A549 (cell line): Measurements from ENCODE around the gene CSAG2.
"Not testable (repeated sequence)": the region's sequence is repeated elsewhere in the genome, so short reads cannot be mapped to it uniquely, and the experiment has no call there.

Source experiments
- BHLHE40 ChIP-seq: IDR thresholded peaks from 2 replicates; pipeline ENCODE4 v1.6.1; 2012; ENCODE audit warnings: low read depth, low read length, inconsistent platforms
- EP300 ChIP-seq, 2 experiments: fragments of >200 bp; sonication (Bioruptor Twin); formaldehyde crosslinking; IDR thresholded peaks; 2 replicates in 1 of 2; 3 replicates in 1 of 2; pipeline ENCODE4 v1.6.1; 2016 to 2017
- POLR2A ChIP-seq: IDR thresholded peaks from 2 replicates; pipeline ENCODE4 v1.6.1; 2012; ENCODE audit warnings: mild to moderate bottlenecking, low read length
- ZFP36 ChIP-seq: fragments of 450-650 bp; IDR thresholded peaks from 2 replicates; pipeline ENCODE4 v1.6.1; 2014; ENCODE audit warnings: borderline replicate concordance; ENCODE audit not compliant: partially characterized antibody
- TF ChIP-seq, protein P1 (sequence below): fragments of >200 bp; sonication (Bioruptor Twin); formaldehyde crosslinking; IDR thresholded peaks from 3 replicates; pipeline ENCODE4 v1.5.1; 2016
- TF ChIP-seq, protein P2 (sequence below): fragments of 450-650 bp; IDR thresholded peaks from 2 replicates; pipeline ENCODE4 v1.6.1; 2014; ENCODE audit warnings: antibody characterized with exemption

DNA sequence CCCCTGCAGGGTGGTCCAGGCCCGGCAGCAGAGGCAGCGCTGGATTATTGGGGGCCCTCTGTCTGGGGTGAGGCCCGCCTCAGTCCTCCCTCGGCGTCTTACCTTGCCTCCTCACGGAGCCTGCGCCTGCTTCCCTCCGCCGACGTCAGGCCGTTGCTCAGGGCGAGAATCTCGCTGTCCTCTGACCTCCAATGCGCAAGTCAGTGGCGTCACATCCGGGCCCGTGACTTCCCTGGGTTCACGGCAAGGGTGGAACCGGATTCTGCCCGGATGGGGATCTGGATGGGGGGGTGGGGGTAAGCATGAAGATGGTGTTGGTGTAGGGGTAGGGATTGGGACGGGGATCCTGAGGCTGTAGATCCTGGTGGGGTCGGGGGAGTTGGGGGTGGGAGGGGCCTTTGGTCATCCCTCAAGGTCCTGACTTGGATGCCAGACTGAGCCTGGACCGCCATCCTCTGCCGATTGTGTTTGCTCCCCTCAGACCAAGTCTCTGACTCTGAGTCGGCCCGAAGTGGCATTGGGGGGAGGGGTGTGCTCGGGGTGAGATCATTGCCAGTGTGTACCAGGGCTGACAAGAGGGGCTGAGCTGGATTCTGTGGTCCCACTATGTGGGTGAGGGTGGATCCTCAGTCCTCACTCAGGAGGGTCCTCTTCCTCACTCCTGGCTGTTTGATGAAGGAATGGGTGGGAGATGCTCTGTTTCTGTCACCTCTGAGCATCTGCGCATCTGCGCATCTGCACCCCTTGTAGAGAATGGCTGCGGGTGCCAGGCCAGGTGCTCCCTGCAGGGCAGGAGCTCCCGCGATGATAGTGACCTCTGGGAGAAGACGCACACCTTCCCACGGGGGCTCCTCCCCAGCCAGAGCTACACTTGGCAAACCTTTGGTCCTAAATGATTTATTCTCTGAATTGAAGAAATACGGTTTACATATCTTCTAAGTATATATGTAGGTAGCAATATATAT is 44.9 kb upstream of the CSAG2 start, which contains the start of gene MAGEA2:
- TF ChIP-seq, protein P1, sequence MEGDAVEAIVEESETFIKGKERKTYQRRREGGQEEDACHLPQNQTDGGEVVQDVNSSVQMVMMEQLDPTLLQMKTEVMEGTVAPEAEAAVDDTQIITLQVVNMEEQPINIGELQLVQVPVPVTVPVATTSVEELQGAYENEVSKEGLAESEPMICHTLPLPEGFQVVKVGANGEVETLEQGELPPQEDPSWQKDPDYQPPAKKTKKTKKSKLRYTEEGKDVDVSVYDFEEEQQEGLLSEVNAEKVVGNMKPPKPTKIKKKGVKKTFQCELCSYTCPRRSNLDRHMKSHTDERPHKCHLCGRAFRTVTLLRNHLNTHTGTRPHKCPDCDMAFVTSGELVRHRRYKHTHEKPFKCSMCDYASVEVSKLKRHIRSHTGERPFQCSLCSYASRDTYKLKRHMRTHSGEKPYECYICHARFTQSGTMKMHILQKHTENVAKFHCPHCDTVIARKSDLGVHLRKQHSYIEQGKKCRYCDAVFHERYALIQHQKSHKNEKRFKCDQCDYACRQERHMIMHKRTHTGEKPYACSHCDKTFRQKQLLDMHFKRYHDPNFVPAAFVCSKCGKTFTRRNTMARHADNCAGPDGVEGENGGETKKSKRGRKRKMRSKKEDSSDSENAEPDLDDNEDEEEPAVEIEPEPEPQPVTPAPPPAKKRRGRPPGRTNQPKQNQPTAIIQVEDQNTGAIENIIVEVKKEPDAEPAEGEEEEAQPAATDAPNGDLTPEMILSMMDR = not testable (repeated sequence)
- TF ChIP-seq POLR2A; EP300 (IDR thresholded peaks at IDR 0.05); BHLHE40; ZFP36: not testable (repeated sequence)
- TF ChIP-seq, protein P2, sequence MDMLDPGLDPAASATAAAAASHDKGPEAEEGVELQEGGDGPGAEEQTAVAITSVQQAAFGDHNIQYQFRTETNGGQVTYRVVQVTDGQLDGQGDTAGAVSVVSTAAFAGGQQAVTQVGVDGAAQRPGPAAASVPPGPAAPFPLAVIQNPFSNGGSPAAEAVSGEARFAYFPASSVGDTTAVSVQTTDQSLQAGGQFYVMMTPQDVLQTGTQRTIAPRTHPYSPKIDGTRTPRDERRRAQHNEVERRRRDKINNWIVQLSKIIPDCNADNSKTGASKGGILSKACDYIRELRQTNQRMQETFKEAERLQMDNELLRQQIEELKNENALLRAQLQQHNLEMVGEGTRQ = not testable (repeated sequence)
